Activated CD4-positive, CD25-positive, alpha-beta regulatory T cell (primary cell): ENCODE data around the gene MATN4.

Experiments used
- DNase-seq, 4 experiments: peaks; one replicate each; lab custom pipeline; 2025; lab: John Stamatoyannopoulos, UW

MATN4 gene

DNA sequence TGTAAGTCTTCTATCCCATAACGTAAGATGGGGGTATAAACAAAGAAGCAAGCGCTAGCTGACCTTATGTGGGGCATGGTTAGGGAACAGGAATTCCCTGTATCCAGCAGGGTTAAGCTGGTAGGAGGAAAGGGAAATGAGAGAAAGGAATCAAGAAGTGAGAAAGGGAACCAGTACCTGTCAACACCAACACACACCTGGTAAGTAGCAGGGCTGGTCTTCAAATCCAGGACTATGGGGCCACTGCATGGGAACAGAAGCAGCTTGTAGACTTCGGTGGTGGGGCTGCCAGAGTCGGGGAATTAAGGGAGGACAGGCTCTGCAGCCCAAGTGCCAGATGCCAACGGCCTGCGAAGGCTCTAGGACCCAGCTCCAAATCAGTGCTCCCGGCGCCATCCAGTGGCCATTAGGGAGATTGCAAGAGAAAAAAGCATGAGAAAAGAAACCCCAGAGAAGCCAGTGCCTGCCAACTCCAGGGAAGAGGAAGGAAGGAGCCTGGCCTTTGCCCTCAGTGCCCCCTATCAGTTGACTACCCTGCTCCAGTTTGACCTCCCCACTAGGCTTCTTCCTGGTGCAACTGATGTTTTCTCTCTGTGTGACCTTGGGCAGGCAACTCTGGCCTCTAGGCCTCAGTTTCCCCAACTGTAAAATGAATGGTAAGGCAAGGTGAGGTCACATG lies 17.3 kb downstream of the MATN4 start:
- peak; percentile 14 to 34 (median 22) for DNase-seq

DNA sequence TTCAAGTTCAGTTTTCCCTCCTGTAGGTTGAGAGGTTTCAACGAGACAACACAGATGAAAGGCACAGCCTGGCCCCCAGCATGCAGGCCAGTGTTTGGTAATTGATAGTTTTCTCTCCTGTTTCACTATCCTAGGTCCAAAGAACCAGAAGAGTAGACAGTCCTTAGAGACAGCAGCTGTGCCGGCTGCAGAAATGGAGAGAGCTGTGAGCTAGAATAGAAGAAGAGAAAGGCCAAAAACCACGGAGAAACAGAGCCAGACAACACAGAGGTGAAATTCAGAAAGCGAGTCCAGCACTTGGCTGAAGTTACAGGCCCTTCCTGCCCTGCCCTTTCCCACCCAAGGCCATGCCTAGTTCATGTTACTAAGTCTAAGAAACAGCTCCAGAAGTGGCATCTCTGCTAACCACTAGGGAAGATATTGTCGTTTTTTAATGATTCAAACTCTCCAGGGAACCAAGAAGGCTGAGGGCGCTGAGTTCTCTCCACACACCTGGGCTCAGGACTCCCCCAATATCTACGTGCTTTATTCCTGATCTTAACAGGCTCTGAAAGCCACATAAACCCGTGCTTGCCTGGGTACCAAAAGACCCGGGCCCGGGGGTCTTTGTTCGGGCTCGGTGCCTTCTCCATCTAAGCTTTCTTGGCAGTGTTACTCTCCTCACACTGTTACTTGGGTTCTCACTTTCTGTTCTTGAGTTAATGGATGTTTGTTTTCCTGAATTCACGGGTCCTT lies 18.0 kb downstream of the MATN4 start:
- DNase-seq = no peak

DNA sequence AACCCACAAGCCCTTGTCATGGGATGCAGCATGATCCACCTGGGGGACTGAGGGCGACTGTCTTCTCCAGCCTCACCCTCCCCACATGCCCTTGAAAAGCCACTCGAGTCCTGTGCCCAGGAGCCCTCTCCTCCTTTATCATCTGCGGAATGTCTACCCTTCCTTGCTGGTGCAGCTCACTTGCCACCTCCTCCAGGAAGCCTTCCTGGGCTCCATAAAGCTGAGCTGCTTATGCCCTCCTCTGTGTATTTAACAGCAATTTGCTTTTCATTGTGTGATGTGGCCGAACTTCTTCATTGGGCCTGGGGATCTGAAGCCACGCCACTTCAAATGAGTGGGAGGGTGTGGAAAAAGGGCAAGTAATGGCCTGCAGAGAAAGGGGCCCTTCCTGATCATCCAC lies 19.2 kb downstream of the MATN4 start:
- DNase-seq = no peak

DNA sequence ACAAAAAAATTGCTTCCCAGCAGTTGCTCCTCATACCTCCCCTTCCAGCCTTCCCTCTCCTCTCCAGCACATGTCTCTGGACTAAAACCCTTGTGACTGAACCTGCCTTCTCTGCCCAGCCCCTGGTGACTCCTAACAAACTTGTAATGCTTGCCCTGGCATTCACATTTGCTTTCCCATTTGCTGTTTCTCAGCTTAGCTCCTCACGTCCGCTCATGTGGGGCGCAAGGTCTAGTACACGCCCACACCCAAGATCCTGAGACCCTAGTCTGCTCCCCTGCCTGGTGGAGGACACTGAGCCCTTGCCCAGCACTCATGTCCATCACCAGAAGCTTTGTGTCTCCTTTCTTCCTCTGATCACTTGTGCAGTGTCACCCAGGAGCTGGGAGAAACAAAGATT lies 19.7 kb downstream of the MATN4 start:
- no peak for DNase-seq

DNA sequence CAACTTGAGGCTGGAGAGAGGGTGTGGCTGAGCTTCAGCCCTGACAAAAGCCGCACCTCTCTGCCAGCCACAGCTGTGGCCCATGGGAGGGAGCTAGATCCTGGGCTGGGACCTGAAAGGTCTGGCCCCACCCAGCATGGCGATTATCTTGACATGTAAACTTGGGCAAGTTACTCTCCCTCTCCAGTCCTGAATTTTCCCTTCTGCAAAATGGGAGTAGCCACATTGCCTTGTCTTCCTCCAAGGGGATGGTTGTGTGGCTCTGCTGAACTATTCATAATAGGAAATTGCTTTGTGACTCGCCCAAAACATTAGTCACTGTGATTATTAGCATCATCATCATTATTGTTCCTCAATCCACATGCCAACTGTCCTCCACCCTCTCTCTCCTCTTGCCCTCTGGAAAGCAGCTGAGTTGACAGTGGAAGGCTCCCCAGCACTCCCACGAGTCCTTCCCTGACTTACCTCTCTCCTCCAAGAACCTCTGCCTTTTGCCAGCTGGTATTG lies 24.5 kb downstream of the MATN4 start:
- DNase-seq = no peak

DNA sequence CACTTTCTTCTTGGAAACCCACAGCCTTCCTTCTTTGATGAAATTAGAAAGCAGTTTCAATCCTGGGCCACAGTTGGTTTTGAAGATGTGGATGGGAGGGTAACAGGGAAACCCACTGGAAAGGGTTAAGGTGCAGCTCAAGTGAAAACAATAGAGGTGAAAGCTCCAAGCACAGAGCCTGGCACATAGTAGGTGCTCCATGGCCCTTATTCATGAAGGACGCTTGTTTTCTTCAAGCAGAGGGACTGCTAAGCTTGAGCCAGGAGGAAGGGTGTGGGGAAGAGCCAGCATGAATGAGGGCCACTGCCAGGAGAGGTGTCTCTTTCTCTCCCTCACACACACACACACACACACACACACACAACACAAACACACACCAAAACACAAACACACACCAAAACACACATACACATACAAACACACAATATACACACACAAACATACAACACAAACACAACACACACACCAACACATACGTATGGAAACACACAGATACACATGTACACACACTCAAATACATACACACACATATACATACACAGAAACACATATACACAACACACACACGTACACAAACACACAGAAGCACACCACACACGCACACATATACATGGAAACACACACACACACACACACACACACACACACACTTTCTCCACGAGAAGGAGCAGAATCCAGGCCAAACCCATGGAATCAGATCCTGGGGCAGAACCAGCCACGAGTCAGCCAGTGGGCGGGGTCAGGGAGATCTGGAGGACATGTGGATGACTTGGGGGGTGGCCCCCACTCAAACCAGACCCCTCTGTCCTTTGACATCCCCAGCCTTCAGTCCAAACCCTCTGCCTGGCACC lies 25.2 kb downstream of the MATN4 start:
- DNase-seq = no peak

DNA sequence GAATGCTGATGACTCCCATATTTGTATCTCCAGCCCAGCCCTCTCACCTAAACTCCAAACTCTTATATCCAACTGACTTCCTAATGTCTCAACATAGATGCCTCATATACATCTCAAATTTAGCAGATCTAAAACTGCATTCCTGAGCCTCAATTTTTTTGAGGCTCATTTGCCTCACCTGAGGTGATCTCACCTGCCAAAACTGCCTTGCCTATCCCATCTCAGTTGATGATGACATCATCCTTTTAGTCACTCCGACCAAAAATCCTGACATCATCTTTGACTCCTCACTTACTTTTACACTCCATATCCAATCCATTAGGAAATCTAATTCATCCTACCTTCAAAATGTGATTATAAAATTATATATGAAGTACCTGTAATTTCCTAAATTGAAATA lies 28.1 kb downstream of the MATN4 start:
- no peak for DNase-seq

DNA sequence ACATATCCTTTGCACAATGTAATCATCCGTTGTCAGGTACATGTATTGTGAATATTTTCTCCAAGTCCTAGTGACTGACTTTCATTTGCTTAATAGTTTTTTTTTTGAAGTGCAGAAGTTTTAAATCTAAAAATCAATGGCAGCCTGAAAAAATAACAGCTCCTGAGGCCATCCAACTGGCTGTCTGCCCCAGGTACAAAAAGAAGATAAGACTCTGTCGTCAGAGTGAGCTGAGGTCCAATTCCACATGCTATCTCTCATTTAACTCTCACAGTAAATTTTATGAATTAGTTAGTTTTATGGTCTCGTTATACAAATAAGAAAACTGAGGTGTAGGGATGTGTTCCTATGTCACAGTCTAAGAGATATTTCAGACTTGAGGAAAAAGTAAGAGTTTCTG lies 32.8 kb downstream of the MATN4 start:
- DNase-seq = no peak

DNA sequence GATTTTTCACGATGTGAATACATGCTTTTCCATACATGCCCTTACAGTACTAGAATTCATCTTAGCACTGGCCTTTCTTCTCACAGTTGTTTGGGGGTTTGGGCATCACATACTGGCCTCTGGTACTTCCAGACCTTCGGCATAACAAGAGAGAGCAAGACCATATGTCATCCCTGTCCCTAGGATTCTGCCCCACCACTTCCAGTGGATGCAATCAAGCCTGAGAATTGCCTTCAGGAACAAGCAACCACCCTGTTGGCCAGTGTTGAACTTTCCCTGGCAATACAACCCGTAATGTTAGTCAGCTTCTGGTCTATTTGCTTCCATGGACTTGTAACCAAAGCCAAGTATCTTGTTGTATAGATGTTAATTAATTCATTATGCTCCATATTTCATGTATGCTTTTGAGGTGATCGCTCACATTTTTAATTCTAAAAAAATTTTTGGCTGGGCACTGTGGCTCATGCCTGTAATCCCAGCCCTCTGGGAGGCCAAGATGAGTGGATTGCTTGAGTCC lies 38.3 kb downstream of the MATN4 start:
- DNase-seq = no peak

DNA sequence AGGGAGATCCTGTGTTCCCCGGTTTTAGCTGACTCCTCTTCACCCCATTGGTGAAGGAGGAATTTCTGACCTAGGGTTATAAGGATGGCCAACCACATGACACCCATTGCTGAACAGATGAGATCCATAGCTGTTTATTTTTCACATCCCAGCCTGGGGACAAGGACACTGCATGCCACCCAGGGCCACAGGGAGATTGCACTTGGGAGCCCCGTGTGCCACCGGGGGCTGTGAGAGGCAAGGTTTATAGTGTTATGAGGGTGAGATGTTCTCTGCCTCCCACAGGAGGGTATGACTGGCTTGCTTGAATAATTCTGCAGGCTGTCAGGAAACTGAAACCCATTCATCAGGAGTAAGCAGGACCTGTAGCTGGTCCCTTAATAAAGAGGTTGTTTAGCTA lies 39.0 kb downstream of the MATN4 start:
- no peak for DNase-seq

DNA sequence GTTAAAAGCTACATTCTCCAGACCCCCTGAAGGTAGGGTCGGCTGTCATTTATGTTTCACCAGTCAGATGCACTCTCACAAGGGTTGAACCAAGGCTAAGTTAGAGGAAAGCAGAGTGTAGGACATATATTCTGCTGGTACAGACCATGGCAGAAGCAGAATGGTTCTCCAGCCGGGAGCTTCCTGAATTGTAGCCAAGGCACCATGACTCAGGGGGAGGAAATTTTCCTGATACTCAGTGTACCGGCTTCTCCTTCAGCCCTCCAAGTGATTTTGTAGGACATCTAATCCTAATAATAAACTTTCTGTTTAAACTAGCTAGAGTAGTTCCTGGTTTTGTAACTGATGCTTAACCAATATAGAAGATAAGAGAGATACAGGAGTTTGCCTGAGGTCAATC lies 39.6 kb downstream of the MATN4 start:
- no peak for DNase-seq

DNA sequence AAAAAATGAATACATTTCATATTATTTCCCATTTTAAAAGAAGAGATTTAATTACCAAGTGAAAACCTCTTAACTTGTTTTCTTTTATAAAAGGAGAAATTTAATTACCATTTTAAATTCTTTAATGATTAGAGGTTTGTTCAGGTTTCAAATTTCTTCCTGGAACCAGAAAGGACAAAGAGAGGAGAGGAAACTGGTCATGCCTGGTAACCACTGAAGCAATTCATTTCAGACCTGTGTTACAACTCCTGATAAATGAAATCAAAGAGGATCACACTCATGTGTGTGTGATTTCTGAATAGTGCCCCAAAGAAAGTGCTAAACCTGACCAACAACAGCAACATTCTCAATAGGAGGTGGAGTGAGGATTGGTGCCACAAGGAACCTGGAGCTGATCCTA lies 41.1 kb downstream of the MATN4 start:
- DNase-seq = no peak

DNA sequence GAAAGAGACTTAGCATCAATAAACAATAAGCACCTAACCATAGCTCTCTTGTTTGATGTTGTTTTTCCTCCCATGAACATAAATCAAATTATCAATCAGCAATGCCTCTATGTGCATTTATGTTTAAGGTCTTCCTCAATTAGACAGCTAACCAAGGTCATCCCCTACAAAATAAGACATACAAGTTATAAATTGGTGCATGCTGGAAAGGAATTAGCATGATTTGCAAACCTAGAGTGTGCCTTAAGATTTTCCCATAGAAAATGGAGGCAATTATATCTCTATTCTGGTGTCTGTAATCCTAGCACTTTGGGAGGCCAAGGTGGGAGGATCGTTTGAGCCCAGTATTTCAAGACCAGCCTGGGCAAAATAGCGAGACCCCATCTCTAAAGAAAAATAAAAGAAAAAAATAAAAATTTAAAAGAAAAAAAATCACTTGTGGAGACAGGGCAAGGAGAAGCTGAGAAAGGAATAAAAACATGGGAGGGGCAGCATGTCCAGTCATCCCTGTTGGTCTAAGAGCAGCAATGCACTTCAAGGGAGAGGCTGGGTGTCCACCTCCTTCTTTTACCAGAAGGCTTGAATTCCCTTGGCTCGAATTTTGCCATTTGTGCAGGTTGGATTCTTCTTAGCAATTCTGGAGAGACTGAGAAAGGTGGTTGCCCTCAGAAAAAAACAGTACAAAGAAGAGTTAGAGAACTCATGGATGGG lies 44.4 kb downstream of the MATN4 start:
- no peak for DNase-seq

DNA sequence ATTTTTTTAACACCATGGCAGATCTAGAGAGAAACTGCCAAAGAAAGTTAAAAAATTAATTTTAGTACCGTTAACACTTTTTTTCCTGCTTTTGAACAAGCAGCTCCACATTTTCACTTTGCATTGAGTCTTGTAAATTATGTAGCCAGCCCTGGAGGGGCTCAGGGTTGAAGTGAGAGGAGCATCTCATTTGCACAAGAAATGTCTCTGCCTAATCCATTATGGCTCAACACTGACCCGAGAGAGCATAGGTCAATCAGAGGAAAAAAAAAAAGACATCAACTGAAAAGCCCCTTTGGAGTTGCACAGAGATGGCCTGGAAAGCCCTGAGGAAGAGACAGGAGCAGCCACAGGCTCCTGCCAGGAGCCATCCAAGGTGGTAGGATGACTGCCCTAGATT lies 49.4 kb downstream of the MATN4 start:
- no peak for DNase-seq

DNA sequence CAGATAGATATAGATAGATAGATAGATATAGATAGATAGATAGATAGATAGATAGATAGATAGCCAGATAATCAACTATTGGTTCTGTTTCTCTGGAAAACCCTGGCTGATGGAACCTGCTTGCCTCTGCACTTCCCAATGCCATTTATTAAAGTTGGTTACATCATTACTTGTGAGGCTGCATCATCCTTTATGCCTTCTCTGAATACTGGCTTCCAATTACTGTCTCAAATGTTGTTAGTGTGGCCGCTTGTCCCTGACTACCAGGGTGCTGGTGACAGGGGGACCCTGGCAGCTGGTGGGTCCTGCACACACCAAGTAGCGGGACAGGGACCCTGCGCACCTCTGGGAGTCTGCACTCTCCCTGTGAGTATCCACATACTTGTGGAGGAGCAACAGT lies 49.8 kb downstream of the MATN4 start:
- DNase-seq = no peak

DNA sequence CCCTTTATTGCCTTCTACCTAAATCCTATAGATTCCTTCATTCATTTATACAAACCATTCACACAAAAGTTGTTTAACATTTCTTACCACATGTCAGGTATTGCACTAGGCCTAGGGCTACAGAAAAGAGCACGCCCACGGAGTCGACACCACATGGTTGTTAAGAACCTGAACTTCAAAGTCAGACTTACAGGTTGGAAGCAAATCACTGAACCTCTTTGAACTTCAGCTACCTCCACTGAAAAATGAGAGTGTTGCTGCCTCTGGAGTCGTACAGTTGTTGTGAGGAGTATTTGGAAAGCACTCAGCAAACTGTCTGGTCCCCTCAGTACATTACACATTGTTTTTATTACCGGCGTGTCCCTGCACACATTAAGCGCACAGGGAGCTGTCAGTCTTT lies 50.4 kb downstream of the MATN4 start:
- DNase-seq = no peak

DNA sequence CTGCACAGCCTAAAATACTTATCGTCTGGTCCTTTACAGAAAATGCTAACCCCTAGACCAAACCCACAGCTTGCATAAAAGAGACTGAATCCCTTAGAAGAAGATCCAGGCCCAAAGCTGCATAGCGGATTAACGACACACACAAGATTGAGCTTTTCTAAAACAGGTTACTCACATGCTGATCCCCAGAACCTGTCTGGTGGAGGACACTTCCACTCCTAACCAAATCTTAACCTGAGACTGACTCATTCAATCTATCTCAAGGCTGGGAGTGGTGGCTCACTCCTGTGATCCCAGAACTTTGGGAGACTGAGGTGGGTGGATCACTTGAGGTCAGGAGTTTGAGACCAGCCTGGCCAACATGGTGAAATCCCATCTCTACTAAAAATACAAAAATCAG lies 50.9 kb downstream of the MATN4 start:
- no peak for DNase-seq

DNA sequence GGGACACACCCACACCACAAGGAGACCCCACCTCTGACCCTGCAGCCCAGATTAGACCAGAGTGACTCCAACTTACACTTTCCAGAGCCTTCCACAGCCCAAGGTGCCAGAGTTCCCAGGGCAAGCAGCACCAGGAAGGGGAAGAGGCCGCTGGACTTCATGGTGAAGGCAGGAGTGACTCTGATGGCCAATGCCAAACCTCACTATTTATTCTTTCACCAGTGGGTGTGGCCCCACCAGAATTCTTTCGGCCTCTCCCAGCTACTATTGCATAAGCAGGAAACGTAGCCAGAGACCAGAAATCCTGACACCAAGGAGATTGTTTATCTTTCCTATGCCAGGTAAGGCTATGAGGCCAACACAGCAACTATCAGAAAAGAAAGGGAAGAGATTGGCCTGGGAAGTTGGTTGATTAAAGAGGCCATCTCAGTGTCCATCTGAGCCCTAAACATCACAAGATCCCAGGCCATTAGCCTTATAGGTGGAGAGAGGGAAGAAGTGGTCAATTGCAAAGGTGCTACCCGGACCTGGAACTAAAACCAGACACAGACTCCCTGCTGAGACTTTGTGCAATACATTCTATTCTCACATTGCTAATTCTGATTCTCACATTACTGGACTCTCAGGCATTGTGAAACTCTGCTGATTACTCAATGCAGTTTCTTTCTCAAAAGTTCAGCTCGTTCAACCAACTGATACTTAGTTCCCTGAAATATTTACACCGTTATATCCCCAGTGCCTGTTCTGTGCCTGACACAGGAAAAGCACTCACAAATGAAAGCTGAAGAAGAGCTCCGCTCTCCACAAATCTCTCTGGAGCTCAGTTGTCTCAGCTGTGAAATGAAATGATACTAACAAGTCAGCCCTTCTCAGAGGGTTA lies 53.5 kb downstream of the MATN4 start, which contains the start of gene SLPI:
TSS of gene SLPI (minus strand) at position 182 of the 880 bp plus-strand sequence. CDS start at position 161, 21 bp downstream.
- DNase-seq = no peak

DNA sequence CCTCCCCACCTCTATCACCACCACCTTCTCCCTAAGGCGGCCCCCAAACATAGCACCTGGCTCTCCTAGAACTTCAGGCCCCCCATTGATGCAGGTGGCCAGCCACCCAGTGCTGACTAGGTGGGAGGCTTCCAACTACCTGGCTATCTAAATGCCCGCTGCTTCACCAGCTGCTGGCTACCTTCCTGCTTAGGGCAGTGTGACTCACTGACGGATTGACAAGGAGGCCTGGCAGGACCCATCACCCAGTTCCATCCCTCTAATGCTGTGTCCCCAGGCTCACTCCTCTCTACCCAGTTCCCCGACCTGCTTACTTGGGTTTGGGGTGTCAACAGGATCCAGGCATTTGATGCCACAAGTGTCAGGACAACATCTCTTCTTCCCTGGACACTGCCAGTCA lies 54.8 kb downstream of the MATN4 start:
- DNase-seq = no peak

DNA sequence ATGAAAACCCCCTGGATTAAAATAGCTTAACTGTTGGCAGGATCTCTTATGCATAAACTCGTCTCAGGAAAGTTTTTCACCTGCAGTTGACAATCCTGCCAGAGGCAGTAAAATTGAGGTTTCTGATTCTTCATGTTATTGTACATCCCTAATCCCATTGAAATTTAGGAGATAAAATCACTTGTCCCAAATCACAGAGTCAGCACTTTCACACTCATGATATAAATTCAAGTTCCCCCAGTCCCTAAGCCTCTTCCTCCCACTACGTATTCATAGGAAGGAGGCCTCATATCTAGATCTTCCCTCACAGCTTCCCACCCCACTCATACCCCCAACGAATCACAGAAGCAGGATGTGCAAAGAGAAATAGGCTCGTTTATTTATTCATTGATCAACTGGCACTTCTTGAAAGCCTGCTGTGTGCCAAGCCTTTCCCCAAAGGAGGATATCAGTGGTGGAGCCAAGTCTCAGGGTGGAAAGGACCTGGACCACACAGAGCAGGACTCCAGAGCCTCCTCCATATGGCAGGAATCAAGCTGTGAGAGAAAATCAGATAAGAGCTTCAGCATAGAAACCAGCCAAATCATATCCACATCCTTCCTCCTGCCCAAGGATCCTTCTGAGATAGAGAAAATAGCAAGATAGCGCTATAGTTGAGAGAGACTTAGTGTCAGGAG lies 56.1 kb downstream of the MATN4 start:
- DNase-seq = no peak
